Measurements from ENCODE around the gene PITPNB. TPM values are rescaled to one million over a fixed set of nuclear protein-coding genes. Genes with fewer than 3 reads are reported as not detected.

Gene PITPNB
- polyA plus RNA-seq, 1 experiment = 24.0 TPM

DNA sequence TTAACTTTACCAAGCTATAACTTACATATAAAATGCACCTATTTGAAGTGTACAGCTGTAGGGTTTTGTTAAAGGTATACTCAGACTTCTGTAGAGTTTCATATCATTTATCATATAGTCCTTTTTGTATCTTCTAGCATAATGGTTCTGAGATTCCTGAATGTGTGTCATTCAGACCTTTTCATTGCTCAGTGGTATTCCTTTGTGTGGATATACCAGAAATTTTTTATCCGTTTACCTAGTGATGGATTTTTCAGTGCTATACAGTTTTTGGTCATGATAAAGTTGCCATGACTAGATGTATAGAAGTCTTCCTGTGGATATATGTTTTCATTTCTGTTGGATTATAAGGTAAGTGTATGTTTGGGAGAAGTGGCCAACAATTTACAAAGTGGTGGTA, 6.3 kb upstream of the PITPNB start:
- Histone ChIP-seq H3K36me3 (ENCODE audit: control insufficient read depth, insufficient read depth, low read length) (no peaks in the 10 kb centered on the region; the same call in 1 of the 2 replicates), H3K4me3 (ENCODE audit: low read depth, low read length) (no peak overlapping the region), H3K27me3 (ENCODE audit: control insufficient read depth, insufficient read depth, low read length) (no peaks in the 10 kb centered on the region)
- no peak for TF ChIP-seq CTCF (IDR thresholded peaks at IDR 0.05; ENCODE audit: insufficient read depth, low read depth, low read length)
- ChIA-PET CTCF (no interaction called here), POLR2A (no interaction called here)
- no peak for DNase-seq (ENCODE audit: low read depth)

- CTCF ChIA-PET = interaction anchor here (0.6 to 2.2 kb wide), 6 partner anchors 9 to 71 kb away, joined by 3 to 9 read pairs (median 3); no protein-coding TSS in a partner anchor
- H3K27me3 ChIP-seq (ENCODE audit: control insufficient read depth, insufficient read depth, low read length) = no peaks in the 10 kb centered on the region
- peak; percentile 26 for DNase-seq (ENCODE audit: low read depth)
- peak overlapping the region; percentile 78 for H3K4me3 ChIP-seq (ENCODE audit: low read depth, low read length)
- H3K36me3 ChIP-seq (ENCODE audit: control insufficient read depth, insufficient read depth, low read length) = no peaks in the 10 kb centered on the region; the same call in 1 of the 2 replicates
- POLR2A ChIA-PET = no interaction called here
- no peak for TF ChIP-seq CTCF (IDR thresholded peaks at IDR 0.05; ENCODE audit: insufficient read depth, low read depth, low read length)
Measured at GRCh38 chr22:27919942-27920755, 1.1 kb upstream of the PITPNB start.

GRCh38 chr22:27918341-27919221, 475 bp downstream of the PITPNB start:
- POLR2A ChIA-PET = interaction anchor here (0.6 kb wide), 1 partner anchor 379 kb away, joined by 5 read pairs; no protein-coding TSS in a partner anchor
- Histone ChIP-seq H3K27me3 (ENCODE audit: control insufficient read depth, insufficient read depth, low read length) (no peaks in the 10 kb centered on the region), H3K36me3 (ENCODE audit: control insufficient read depth, insufficient read depth, low read length) (no peaks in the 10 kb centered on the region), H3K4me3 (ENCODE audit: low read depth, low read length) (peak overlapping the region; percentile 99)
- TF ChIP-seq CTCF (IDR thresholded peaks at IDR 0.05; ENCODE audit: insufficient read depth, low read depth, low read length) = no peak
- CTCF ChIA-PET = interaction anchor here (1.0 to 2.4 kb wide), 5 partner anchors 11 to 54 kb away, joined by 3 to 9 read pairs (median 3); no protein-coding TSS in a partner anchor
- DNase-seq (ENCODE audit: low read depth) = no peak

- Histone ChIP-seq H3K27me3 (ENCODE audit: control insufficient read depth, insufficient read depth, low read length) (no peaks in the 10 kb centered on the region), H3K4me3 (ENCODE audit: low read depth, low read length) (no peak overlapping the region), H3K36me3 (ENCODE audit: control insufficient read depth, insufficient read depth, low read length) (no peaks in the 10 kb centered on the region)
- ChIA-PET POLR2A (interaction anchor here (0.7 kb wide), 1 partner anchor 526 kb away, joined by 3 read pairs; no protein-coding TSS in a partner anchor), CTCF (no interaction called here)
- no peak for TF ChIP-seq CTCF (IDR thresholded peaks at IDR 0.05; ENCODE audit: insufficient read depth, low read depth, low read length)
- no peak for DNase-seq (ENCODE audit: low read depth)
Measured at GRCh38 chr22:27915986-27916385, 3.1 kb downstream of the PITPNB start.
